DOHH2 (cell line): ENCODE results near the gene FAM89B.

Source experiments
- H3F3A ChIP-seq: fragments of 200-600 bp; sonication (generic), shearing (Covaris generic); 2 replicates; pipeline ENCODE4 v1.6.0; 2016; ENCODE audit warnings: antibody characterized with exemption, mild to moderate bottlenecking; ENCODE audit not compliant: control insufficient read depth, insufficient read depth
- H3K27ac ChIP-seq: fragments of 200-600 bp; sonication (generic); 2 replicates; pipeline ENCODE4 v1.5.1; 2014; ENCODE audit warnings: low read depth, mild to moderate bottlenecking, low read length, moderate library complexity
- H3K27me3 ChIP-seq: fragments of 200-600 bp; sonication (generic); 2 replicates; pipeline ENCODE4 v1.6.1; 2014; ENCODE audit warnings: mild to moderate bottlenecking, low read length, mixed read lengths; ENCODE audit not compliant: control insufficient read depth
- H3K36me3 ChIP-seq: fragments of 200-600 bp; sonication (generic); 2 replicates; pipeline ENCODE4 v1.6.1; 2014; ENCODE audit warnings: mild to moderate bottlenecking, low read length, moderate library complexity, mixed read lengths; ENCODE audit not compliant: control insufficient read depth
- H3K4me1 ChIP-seq: fragments of 200-600 bp; sonication (generic); 2 replicates; pipeline ENCODE4 v1.6.1; 2014; ENCODE audit warnings: mild to moderate bottlenecking, low read length, mixed read lengths; ENCODE audit not compliant: control insufficient read depth
- H3K4me2 ChIP-seq: fragments of 200-600 bp; sonication (generic); 2 replicates; pipeline ENCODE4 v1.6.0; 2014; ENCODE audit warnings: mild to moderate bottlenecking, low read length, moderate library complexity
- H3K4me3 ChIP-seq: fragments of 200-600 bp; sonication (generic); 2 replicates; pipeline ENCODE4 v1.5.1; 2014; ENCODE audit warnings: mild to moderate bottlenecking, low read length, mixed read lengths
- H3K79me2 ChIP-seq: fragments of 200-600 bp; sonication (generic); 2 replicates; pipeline ENCODE4 v1.6.1; 2014; ENCODE audit warnings: mild to moderate bottlenecking, low read length, mixed read lengths; ENCODE audit not compliant: control insufficient read depth
- H3K9me2 ChIP-seq: fragments of 200-600 bp; sonication (generic); replicated peaks from 2 replicates; pipeline ENCODE4 v1.6.1; 2014; ENCODE audit warnings: mild to moderate bottlenecking, low read length, mixed read lengths; ENCODE audit not compliant: control insufficient read depth
- H3K9me3 ChIP-seq: fragments of 200-600 bp; sonication (generic); 2 replicates; pipeline ENCODE4 v1.6.1; 2014; ENCODE audit warnings: antibody characterized with exemption, low read length, mixed read lengths; ENCODE audit not compliant: control insufficient read depth, insufficient read depth
- H4K20me1 ChIP-seq: fragments of 200-600 bp; sonication (generic); 2 replicates; pipeline ENCODE4 v1.6.0; 2014; ENCODE audit warnings: low read depth, mild to moderate bottlenecking, antibody characterized with exemption, low read length, moderate library complexity; ENCODE audit not compliant: control insufficient read depth, insufficient read depth
- CTCF ChIP-seq: fragments of 200-600 bp; sonication (generic); IDR thresholded peaks from one replicate; pipeline ENCODE4 v1.5.1; 2014; ENCODE audit warnings: antibody characterized with exemption, mild to moderate bottlenecking, low read depth, low read length; ENCODE audit not compliant: poor library complexity, severe bottlenecking
- EZH2phosphoT487 ChIP-seq: fragments of 200-600 bp; sonication (generic); IDR thresholded peaks from 2 replicates; pipeline ENCODE4 v1.6.1; 2017; ENCODE audit warnings: borderline replicate concordance, mild to moderate bottlenecking, antibody characterized with exemption, low read length, moderate library complexity, mixed read lengths

FAM89B gene

GRCh38 chr11:65569164-65569972 lies 3.0 kb upstream of the FAM89B start:
- Histone ChIP-seq H3K9me2 (no peaks in the 10 kb centered on the region), H3K27me3 (no peaks in the 10 kb centered on the region), H3K4me1 (peaks cover 58% of the 10 kb centered on the region), H3K9me3 (no peaks in the 10 kb centered on the region), H3F3A (peaks cover 17% of the 10 kb centered on the region), H3K36me3 (peaks cover 35% of the 10 kb centered on the region), H4K20me1 (0 out of 2 replicates have a peak, but pooled peaks cover 2% of the 10 kb centered on the region), H3K27ac (peak overlapping the region; percentile 83), H3K79me2 (peaks cover 71% of the 10 kb centered on the region), H3K4me3 (peak overlapping the region; percentile 98), H3K4me2 (peak overlapping the region; percentile 87)
- TF ChIP-seq CTCF (no peak), EZH2phosphoT487 (no peak)

GRCh38 chr11:65569973-65570918 lies 2.1 kb upstream of the FAM89B start, which contains the start of gene ZNRD2:
Gene ZNRD2, plus strand, starts transcription at chr11:65570477. Its CDS starts 15 bp downstream, at chr11:65570492.
- peaks cover 71% of the 10 kb centered on the region for H3K79me2 ChIP-seq
- H3K36me3 ChIP-seq: peaks cover 35% of the 10 kb centered on the region
- 0 out of 2 replicates have a peak, but pooled peaks cover 2% of the 10 kb centered on the region for H4K20me1 ChIP-seq
- peaks cover 64% of the 10 kb centered on the region for H3K4me1 ChIP-seq
- no peaks in the 10 kb centered on the region for H3K9me2 ChIP-seq
- no peaks in the 10 kb centered on the region for H3K9me3 ChIP-seq
- TF ChIP-seq EZH2phosphoT487: no peak
- peak; percentile 58 for TF ChIP-seq CTCF
- H3K4me2 ChIP-seq: peak within 1 kb of the TSS; percentile 87
- H3F3A ChIP-seq: peaks cover 24% of the 10 kb centered on the region
- peak within 1 kb of the TSS; percentile 98 for H3K4me3 ChIP-seq
- no peaks in the 10 kb centered on the region for H3K27me3 ChIP-seq
- H3K27ac ChIP-seq: peak within 1 kb of the TSS; percentile 83

- Histone ChIP-seq H3K36me3 (peaks cover 30% of the 10 kb centered on the region), H3K79me2 (peaks cover 66% of the 10 kb centered on the region), H3K4me3 (peak overlapping the region; percentile 98), H3K4me1 (peaks cover 61% of the 10 kb centered on the region), H4K20me1 (0 out of 2 replicates have a peak, but pooled peaks cover 2% of the 10 kb centered on the region), H3K9me2 (no peaks in the 10 kb centered on the region), H3F3A (peaks cover 27% of the 10 kb centered on the region), H3K9me3 (no peaks in the 10 kb centered on the region), H3K27ac (peak overlapping the region; percentile 31; the same call in 1 of the 2 replicates), H3K27me3 (no peaks in the 10 kb centered on the region), H3K4me2 (peak overlapping the region; percentile 87)
- TF ChIP-seq CTCF (no peak), EZH2phosphoT487 (no peak)
These were observed 918 bp upstream of the FAM89B start for GRCh38 chr11:65571420-65571819.
